ENCODE results near the gene PITPNC1.
"Not testable (repeated sequence)": the region's sequence is repeated elsewhere in the genome, so short reads cannot be mapped to it uniquely, and the experiment has no call there.

The PITPNC1 gene

GRCh38 chr17:67700725-67701119, 323.6 kb downstream of the PITPNC1 start:
- DNase-seq = no peak

- not testable (repeated sequence) for DNase-seq
These were observed 325.8 kb downstream of the PITPNC1 start for GRCh38 chr17:67702861-67703260.

GRCh38 chr17:67707442-67707841, 330.4 kb downstream of the PITPNC1 start:
- DNase-seq = no peak

- DNase-seq = no peak
These were observed 331.3 kb downstream of the PITPNC1 start for GRCh38 chr17:67708378-67708777.

DNA sequence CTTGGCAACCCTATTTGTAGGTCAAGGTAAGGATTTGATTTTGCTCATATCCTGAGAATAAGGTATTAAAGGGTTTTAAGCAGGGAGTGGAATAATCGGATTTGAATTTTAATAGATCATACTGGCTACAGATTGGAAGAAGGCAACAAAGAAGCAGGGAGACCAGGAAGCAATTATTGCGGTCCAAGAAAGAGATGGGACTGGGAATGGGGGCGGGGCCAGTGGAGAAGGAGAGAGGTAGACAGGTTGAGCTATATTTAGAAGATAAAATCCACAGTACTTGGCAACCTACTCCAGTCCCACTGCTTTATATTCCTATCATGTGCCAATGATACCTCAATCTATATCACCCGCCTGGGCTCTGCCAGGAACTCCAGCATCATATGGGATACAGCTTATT, 334.8 kb downstream of the PITPNC1 start:
- no peak for DNase-seq

DNA sequence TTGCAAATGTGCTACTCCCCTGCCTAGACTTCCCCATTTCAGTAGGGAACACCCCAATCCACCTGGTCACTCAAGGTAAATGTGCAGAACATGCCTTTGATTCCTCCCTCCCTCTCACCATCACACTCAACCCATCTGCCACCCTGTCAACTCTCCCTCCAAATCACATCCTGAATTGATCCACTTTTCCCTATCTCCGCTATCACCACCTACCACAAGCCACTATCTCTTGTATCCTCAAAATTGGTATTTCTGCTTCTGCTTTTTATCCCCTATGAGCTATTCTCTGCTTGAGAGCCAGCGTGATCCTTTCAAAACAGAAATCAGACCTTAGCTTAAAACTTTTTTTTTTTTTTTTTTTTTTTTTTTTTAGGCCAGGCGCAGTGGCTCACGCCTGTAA, 335.3 kb downstream of the PITPNC1 start:
- no peak for DNase-seq

GRCh38 chr17:67713169-67713568, 336.1 kb downstream of the PITPNC1 start:
- DNase-seq = no peak

- no peak for DNase-seq
These were observed 339.3 kb downstream of the PITPNC1 start for GRCh38 chr17:67716405-67716798.

- no peak for DNase-seq
These were observed 340.1 kb downstream of the PITPNC1 start for GRCh38 chr17:67717192-67717623.

DNA sequence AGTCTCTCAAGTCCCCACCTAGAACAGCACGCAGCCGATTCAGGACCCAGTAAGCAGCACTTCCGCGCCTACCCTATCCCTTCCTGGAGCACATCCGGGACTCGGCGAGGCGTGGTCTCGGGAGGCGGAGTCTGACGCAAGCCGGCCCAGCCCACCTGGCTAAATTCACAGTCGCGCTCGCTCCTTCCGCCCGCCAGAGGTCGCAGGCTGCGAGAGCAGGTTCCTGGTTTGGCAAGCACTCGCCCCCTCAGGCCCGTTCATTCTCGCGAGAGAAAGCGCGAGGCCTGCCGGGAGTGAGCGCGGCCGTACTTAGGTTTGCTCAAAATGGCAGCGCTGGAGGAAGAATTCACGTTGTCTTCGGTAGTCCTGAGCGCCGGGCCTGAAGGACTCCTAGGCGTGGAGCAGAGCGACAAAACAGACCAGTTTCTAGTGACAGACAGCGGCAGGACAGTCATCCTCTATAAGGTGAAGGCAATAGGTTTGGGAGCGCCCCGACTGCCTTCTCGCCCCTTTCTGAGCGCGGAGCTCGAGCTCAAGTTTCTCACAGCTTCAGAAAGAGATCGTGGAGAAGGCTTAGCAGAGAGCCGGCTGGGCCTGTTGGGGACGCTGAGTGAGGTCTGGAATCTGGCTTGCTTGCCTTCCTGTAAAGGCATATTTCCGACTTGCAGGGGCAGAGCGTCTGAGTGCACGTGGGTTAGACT, 340.7 kb downstream of the PITPNC1 start, which contains the start of gene NOL11:
NOL11 (plus strand) TSS at position 313 of the 701 bp plus-strand sequence; CDS start at position 325, 12 bp downstream.
- peak; percentile 91 for DNase-seq

- peak; percentile 11 for DNase-seq
These were observed 341.4 kb downstream of the PITPNC1 start for GRCh38 chr17:67718325-67718941.

DNA sequence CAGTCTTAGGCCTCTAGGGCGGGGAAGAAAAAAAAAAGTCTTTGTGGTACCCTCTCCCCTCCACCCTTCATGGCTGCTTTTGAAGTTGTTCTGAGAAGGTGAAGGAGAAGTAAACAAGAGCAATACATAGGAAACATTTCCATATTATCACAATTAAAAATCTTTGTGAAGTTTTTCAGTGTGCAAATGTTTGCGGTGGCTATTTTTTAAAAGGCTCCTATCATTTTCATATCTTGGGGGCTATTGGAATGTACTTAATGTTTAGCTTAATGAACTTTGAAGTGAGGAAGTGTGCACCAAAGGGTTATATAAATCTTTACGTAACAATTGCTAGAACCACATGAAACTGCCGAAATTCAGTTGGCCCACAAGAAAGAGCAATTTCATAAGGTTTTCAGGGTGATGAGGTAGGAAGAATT, 348.3 kb downstream of the PITPNC1 start:
- no peak for DNase-seq

GRCh38 chr17:67725807-67726206, 348.7 kb downstream of the PITPNC1 start:
- no peak for DNase-seq

GRCh38 chr17:67727152-67728039, 350.3 kb downstream of the PITPNC1 start:
- DNase-seq = not testable (repeated sequence)

DNA sequence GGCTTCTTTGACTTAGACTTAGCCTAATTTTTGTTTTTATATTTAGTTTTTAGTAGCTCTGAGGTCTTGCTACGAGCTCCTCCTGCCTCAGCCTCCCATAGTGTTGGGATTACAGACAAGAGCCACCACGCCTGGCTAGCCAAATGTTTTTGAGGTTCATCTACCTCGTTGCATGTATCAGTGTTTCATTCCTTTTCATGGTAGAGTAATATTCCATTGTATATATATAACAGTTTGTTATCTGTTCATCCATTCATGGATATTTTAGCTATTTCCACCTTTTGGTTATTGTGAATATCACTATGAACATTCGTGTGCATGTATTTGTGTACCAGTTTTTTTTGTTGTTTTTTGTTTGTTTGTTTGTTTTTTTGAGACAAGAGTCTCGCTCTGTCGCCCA, 352.8 kb downstream of the PITPNC1 start:
- no peak for DNase-seq

- no peak for DNase-seq
These were observed 353.6 kb downstream of the PITPNC1 start for GRCh38 chr17:67730731-67731130.

GRCh38 chr17:67733449-67733848, 356.4 kb downstream of the PITPNC1 start:
- DNase-seq = no peak

DNA sequence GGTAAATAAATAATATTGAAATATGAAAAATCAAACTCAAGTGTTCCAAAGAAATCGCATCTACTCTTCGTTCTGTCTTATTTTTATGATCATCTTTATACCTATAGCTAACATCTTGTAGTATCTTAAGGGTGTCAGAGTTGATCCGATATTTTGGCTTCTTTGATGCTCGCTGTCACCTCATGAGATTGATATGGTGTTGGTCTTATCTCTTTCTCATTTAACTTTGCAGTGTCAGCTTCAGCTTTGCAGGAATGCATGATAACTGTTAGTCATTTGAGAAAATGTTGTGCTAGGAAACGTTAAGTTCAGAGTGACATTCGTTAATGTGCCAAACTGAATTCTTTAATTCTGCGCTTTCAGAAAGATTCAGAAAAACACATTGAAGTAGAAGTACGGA, 360.1 kb downstream of the PITPNC1 start:
- no peak for DNase-seq

GRCh38 chr17:67742025-67742424, 364.9 kb downstream of the PITPNC1 start:
- DNase-seq = no peak

All from NCI-H226 (cell line).